ENCODE measurements around the gene VEGFA. TPM values are rescaled to one million over a fixed set of nuclear protein-coding genes. Genes with fewer than 3 reads are reported as not detected.

Gene VEGFA
- polyA plus RNA-seq, 3 donors: 19.0 to 454 (median 32.0) TPM

- H3K36me3 Mint-ChIP-seq: no peaks in the 10 kb centered on the region
- H4K20me1 ChIP-seq (ENCODE audit: insufficient read depth, low read length): no peaks in the 10 kb centered on the region
- no peak for DNase-seq
- no peak overlapping the region for H3K27ac ChIP-seq (ENCODE audit: low read depth in 1 of 2, low read length in 2 of 2)
- H3K4me2 ChIP-seq (replicated peaks; ENCODE audit: extremely low read depth, low read length, poor library complexity, severe bottlenecking): no peak overlapping the region
- no peaks in the 10 kb centered on the region for H3K9me3 ChIP-seq (replicated peaks in 1 of 2; ENCODE audit: control insufficient read depth in 1 of 2, insufficient read depth in 1 of 2, low read length in 2 of 2)
- H3K9me3 Mint-ChIP-seq: no peaks in the 10 kb centered on the region
- TF ChIP-seq CTCF (IDR thresholded peaks at IDR 0.05): no peak
- peaks cover 5 to 10% (median 9%) of the 10 kb centered on the region in 3 donors for H3K27me3 Mint-ChIP-seq (ENCODE audit: low read depth in 3 of 3)
- intact Hi-C loops (cut with micrococcal nuclease): no loop called here
- no peaks in the 10 kb centered on the region for H3K79me2 ChIP-seq (ENCODE audit: insufficient read depth, low read length)
- H3K27me3 ChIP-seq (ENCODE audit: control insufficient read depth in 2 of 2, insufficient read depth in 2 of 2, low read length in 2 of 2): no peaks in the 10 kb centered on the region
- H3K4me1 ChIP-seq (ENCODE audit: control insufficient read depth in 1 of 2, insufficient read depth in 2 of 2, low read length in 2 of 2): peaks cover 0 to 4% of the 10 kb centered on the region in 2 donors
- H3K36me3 ChIP-seq (replicated peaks in 1 of 2; ENCODE audit: control insufficient read depth in 1 of 2, insufficient read depth in 2 of 2, low read length in 2 of 2): no peaks in the 10 kb centered on the region
- H2AFZ ChIP-seq (ENCODE audit: insufficient read depth, low read depth, low read length, poor library complexity, severe bottlenecking): no peak overlapping the region
- H3K4me1 Mint-ChIP-seq: peaks cover 6% of the 10 kb centered on the region
- no peak overlapping the region for H3K4me3 ChIP-seq (replicated peaks in 1 of 3; ENCODE audit: low read depth in 2 of 3, low read length in 3 of 3)
- WGBS (ENCODE audit: insufficient coverage): 82% methylated on average over 2 of the region's 6 CpGs
- H3K9ac ChIP-seq (ENCODE audit: insufficient read depth, low read length, poor library complexity, severe bottlenecking): no peak overlapping the region
- H3K27ac Mint-ChIP-seq: peak overlapping the region in 1 of 7 donors; percentile 37
- H3K4me3 Mint-ChIP-seq: no peak overlapping the region
Observed at GRCh38 chr6:43740961-43741764, 28.8 kb upstream of the VEGFA start.

- TF ChIP-seq CTCF (IDR thresholded peaks at IDR 0.05): no peak
- H3K4me3 ChIP-seq (replicated peaks in 1 of 3; ENCODE audit: low read depth in 2 of 3, low read length in 3 of 3): no peak overlapping the region
- H3K4me3 Mint-ChIP-seq: no peak overlapping the region
- intact Hi-C loops (cut with micrococcal nuclease): no loop called here
- no peaks in the 10 kb centered on the region for H3K9me3 Mint-ChIP-seq
- H3K9me3 ChIP-seq (replicated peaks in 1 of 2; ENCODE audit: control insufficient read depth in 1 of 2, insufficient read depth in 1 of 2, low read length in 2 of 2): no peaks in the 10 kb centered on the region
- H3K4me1 Mint-ChIP-seq: peaks cover 6% of the 10 kb centered on the region
- no peak overlapping the region for H3K27ac Mint-ChIP-seq
- H4K20me1 ChIP-seq (ENCODE audit: insufficient read depth, low read length): no peaks in the 10 kb centered on the region
- no peak overlapping the region for H3K27ac ChIP-seq (ENCODE audit: low read depth in 1 of 2, low read length in 2 of 2)
- H3K27me3 ChIP-seq (ENCODE audit: control insufficient read depth in 2 of 2, insufficient read depth in 2 of 2, low read length in 2 of 2): no peaks in the 10 kb centered on the region
- no peaks in the 10 kb centered on the region for H3K36me3 Mint-ChIP-seq
- no peaks in the 10 kb centered on the region for H3K36me3 ChIP-seq (replicated peaks in 1 of 2; ENCODE audit: control insufficient read depth in 1 of 2, insufficient read depth in 2 of 2, low read length in 2 of 2)
- DNase-seq: no peak
- no peaks in the 10 kb centered on the region for H3K79me2 ChIP-seq (ENCODE audit: insufficient read depth, low read length)
- H2AFZ ChIP-seq (ENCODE audit: insufficient read depth, low read depth, low read length, poor library complexity, severe bottlenecking): no peak overlapping the region
- H3K4me1 ChIP-seq (ENCODE audit: control insufficient read depth in 1 of 2, insufficient read depth in 2 of 2, low read length in 2 of 2): peaks cover 0 to 4% of the 10 kb centered on the region in 2 donors
- H3K4me2 ChIP-seq (replicated peaks; ENCODE audit: extremely low read depth, low read length, poor library complexity, severe bottlenecking): no peak overlapping the region
- peaks cover 5 to 12% (median 9%) of the 10 kb centered on the region in 3 donors for H3K27me3 Mint-ChIP-seq (ENCODE audit: low read depth in 3 of 3)
- H3K9ac ChIP-seq (ENCODE audit: insufficient read depth, low read length, poor library complexity, severe bottlenecking): no peak overlapping the region
- no CpG with 5 or more reads among the region's 2 CpGs for WGBS (ENCODE audit: insufficient coverage)
Observed at GRCh38 chr6:43741829-43742228, 28.2 kb upstream of the VEGFA start.

Measured in CD14-positive monocyte (primary cell).